ENCODE data around the gene AKR1B15.
"Not testable (repeated sequence)": the region's sequence is repeated elsewhere in the genome, so short reads cannot be mapped to it uniquely, and the experiment has no call there.

Gene AKR1B15

DNA sequence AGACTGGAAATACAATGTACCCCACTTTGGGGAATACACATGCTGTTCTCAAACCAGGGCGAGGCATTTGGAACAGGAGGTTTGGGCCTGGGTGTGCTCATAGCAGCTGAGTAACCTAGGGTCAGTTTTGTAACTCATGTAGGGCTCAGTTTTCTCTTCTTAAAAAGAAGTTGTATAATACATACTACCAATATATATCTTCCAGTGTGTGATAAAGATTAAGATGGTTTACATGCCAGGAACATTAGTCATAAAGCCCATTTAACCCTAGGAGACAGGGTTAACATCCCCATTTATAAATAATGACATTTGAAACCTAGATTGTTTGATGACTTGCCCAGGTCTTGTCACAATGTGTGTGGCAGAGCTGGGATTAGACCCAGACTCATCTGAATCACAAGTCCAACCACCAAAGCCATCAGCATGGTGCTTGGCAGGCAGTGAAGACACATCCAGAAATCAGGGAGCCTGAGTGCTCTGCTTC lies 15.6 kb upstream of the AKR1B15 start:
- DNase-seq = no peak

DNA sequence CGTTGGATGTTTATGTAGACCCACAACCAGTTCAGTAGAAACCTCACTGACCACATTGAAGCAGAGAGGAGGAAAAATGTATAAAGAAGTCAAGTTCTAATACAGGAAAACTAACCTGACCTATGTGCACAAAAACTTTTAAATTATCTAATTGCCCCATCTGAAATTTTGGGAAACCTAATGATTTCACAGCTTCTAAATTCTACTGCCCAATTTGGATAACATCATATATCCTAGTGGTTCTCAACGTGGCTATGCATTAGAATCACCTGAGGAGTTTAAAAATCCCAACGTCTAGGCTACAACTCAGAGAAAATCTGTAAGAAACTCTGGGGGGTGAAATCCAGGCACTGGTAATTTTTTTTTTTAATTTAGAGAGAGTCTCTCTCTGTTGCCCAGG lies 14.3 kb upstream of the AKR1B15 start:
- DNase-seq = no peak

DNA sequence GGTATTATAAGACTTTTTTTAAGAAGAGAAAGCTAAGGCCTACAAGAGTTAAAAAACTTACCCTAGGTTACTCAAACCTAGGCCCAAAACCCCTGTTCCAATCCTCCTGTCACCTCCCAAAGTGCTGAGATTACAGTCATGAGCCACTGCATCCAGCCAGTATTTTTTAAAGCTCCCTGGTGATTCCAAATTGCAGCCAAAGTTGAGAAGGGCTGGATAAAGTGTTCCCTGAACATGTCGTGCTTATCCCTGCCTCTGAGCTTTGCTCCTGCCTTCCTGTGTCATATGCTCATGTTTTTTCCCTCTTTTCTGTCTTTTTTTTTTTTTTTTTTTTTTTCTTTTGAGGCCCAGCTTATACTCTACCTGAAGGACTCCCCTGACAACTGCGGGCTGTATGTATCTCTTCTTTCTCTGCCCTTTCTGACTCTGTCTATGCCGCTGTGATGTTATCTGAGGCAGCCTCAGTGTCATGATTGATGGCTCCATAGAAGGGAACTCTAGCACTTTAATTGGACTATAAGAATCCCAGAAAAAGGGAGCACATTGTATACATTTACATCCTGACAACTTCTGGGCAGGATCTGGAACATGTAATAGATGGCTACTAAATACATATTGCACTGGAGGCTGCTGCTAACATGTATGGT lies 13.5 kb upstream of the AKR1B15 start:
- DNase-seq = no peak

DNA sequence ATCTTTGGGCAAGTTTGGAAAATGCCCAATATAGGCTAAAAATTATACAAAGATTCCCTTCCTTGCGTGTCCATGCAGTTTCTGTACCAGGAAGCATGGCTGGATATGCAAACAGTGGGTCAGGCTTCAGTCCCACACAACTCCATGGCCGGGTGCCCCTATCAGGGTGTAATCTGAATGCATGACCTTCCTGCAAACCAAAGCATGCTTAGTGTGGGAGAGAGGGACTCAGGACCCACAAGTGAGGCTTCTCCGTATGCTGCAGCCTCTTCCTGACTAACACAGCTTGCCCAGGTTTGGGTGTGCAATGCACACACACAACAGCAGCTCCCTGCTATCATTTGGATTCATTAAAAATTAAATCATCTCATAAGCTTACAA lies 13.0 kb upstream of the AKR1B15 start:
- DNase-seq = no peak

DNA sequence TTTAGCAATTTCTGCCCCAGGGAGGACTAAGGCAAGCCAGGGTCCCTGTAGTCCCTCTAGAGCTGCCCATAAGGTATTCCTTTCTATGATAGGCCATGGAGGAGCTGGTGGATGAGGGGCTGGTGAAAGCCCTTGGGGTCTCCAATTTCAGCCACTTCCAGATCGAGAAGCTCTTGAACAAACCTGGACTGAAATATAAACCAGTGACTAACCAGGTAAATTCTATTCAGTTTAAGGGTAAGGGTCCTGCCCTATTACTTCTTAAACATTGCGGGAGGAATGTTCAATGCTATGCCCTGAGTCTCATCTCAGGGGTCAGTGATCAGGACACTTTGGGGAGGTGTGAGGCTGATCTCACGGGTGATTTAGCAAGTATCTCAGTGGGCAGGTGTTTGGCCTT lies 12.4 kb upstream of the AKR1B15 start:
- not testable (repeated sequence) for DNase-seq

DNA sequence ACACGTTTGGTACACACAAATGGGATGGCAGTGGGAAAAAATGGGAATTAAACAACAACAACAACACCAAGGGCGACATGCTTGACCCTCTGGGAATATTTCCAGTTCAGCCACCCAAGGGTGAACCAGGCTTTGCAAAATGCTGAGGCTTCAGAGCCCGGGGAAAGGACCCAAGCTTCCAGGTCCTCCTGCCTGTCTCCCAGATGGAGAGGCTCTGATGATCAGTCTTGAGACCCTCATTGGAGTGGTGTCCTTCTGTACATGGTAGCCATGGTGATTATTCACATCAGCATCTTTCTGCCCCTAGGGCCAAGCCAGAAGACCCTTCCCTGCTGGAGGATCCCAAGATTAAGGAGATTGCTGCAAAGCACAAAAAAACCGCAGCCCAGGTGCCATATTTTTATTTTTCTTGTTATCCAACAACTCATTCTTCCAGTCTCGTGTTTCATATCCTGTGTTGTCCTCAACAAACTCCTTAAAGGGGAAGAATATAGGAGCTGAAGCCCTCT lies 11.6 kb upstream of the AKR1B15 start:
- not testable (repeated sequence) for DNase-seq

DNA sequence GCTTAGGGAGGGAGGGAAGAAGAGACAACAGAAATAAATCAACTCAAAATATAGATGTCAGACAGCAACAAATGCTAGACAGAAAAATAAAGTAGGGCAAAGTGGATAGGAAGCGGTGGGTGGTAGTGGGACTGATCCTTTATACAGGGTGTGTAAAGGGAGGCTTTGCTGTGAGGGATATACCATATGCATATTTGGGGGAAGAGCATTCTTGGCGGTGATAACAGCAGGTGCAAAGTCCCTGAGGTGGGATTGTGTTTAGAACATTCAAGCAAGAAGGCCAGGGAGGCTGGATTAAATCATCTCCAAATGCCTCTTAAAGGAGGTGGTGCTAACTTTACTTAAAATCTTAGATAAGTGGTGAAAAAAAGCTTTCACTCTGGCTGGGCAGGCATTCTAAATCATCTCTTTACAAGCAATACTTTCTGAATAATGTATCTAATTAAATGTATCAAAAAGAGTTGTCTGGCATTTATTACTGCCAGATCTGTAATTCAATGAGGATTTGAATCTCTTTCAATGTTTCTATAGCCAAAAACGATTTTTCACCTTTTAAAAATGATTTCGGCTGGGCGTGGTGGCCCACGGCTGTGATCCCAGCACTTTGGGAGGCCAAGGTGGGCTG lies 9.4 kb upstream of the AKR1B15 start:
- DNase-seq = no peak

DNA sequence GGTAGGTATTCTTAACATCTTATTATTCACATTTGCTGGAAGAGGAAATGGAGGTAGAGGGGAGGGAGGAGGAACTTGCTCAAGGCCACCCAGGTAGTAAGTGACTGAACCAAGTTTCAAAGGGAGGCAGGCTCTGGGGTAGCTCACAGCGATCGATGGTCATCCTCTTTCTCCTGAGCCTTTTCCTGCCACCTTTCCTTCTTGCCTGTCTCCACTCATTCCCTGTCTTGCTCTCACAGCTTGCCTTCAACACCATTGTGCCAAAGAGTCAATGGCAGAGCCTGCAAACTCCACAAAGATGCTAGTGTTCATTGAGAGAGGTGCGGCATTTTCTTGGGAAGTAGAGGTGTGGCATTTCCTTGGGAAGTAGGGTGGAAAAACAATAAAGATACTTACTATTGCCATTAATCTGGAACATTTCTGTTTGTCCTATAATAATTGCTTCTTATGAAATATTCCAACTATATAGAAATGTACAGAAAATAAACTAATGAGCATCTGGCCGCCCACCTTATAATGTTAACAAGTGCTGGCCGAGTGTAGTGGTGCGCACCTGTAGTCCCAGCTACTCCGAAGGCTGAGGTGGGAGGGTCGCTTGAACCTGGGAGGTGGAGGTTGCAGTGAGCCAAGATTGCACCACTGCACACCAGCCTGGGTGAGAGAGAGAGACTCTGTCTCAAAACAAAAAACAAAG lies 7.3 kb upstream of the AKR1B15 start:
- DNase-seq = not testable (repeated sequence)

DNA sequence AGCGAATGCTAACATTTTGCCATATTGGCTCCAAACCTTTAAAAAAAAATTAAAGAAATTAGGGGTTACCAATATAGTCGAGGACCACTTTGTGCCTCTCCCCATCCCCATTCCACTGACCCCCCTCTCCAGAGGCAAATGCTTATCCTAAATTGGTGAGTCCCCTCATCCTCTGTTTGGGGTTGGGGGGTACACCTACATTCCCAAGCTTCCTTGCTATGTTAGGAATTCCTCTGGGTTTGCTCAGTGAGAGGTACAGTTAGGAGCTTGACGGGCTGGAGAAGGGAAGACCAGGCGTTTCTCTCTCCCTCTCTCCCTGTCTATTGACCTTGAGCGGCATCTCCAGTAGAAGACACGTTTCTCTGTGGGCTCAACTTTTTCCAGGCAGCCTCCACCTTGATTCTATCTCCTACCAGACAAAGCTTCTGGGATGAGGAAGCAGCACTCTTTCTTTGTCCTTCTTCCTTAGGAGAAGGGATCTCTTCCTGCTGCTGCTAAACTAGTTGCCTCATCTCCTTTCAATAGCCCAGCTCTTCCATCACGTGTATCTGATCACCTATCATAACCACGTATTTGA lies 6.6 kb upstream of the AKR1B15 start:
- DNase-seq = no peak

DNA sequence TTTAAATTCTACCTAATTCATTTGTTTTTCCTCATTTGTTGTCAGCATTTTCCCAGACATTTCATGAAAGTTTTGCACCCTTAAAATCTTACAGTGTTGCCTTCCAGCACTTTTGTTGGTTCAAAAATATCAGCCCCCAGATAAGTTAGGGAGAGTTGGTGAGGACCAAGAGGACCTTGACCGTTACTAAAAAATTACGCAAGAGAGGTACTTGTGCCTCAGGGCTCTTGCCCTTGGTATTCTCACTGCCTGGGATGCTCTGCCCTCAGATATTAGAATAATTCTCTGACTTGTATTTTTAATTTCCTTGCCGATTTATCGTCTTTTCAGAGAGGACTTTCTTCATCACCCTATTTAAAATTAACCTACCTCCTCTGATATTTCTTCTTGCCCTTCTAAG lies 3.5 kb upstream of the AKR1B15 start:
- DNase-seq = no peak

DNA sequence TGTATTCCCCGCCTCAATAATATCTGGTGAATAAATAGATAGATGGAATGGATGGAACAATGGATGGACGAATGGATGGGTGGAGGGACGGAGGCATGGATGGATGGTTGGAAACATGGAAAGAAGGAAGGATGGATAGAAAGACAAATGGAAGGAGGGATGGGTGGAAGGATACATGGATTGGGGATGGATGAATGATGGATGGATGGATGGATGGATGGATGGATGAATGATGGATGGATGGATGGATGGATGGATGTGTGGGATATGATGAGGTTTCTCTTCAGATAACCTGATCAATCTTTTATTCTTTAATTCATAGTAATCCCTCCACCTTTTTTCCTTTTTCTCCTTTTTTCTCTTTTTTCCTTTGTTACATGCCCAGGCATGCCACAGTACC lies 3.0 kb upstream of the AKR1B15 start:
- DNase-seq = no peak

DNA sequence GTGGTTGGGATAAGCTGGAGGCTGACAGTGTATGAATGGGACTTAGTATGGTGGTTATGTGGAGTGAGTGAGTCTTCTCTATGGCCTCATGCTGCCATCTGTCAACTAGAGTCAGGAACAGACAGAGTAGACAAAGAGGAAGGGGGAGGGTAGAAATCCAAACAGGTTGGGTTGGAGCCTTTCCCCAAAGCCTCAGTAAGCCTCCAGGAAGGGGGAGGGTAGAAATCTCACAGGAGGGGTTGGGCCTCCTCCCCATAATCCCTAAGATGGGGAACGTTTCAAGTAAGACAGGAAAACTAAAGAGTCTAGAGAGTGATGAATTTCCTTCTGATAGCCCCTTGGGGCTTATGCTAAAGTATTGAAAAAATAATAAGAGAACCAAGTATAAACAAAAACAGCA lies 2.0 kb upstream of the AKR1B15 start:
- no peak for DNase-seq

DNA sequence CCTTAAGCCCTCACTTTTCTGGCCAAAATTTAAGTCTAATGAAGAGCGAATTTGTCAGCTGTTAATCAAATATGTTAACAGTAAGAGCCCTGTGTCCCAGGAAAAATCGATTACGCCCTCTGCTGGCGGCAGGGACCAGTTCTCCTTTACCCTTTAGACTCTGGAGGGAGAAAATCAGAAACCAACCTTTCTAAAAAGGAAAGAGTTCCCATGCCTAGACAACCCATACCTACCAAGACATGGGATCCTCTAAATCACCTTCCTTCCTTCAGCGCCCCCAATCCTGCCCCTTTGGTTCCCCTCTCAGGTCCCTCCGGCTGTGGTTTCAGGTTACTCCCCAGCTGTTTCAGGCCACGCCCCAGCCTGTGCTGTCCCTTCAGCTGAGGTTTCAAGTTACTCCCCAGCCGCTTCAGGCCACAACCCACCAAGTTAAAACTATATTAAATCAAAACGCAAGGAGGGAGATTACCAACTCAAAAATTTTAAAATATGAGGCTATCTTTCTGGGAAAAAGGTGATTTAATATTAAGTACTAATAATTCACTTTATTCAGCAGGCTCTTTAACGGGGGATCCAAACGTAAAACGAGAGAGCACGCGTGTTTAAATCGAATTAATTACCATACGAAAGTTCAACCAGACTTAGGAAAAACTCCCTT lies 1.4 kb upstream of the AKR1B15 start:
- DNase-seq = no peak

DNA sequence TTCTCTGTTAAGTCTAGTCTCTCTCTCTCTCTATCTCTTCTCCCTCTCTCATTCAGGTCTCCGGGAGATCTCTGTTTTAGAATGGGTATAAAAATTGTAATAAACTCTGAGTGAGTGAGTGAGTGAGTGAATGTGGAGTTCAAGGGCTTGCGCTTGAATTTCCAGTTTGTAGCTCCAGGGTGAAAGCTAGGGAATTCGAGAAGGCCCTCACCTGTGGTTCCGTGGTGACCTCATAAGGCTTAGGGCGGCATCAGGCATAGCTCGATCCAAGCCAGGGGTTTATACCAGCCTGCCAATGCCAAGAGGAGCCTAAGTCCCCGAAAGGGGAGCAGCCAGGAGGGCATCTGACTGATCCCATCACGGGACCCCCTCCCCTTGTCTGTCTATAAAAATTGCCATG lies 456 bp downstream of the AKR1B15 start:
- DNase-seq = no peak

DNA sequence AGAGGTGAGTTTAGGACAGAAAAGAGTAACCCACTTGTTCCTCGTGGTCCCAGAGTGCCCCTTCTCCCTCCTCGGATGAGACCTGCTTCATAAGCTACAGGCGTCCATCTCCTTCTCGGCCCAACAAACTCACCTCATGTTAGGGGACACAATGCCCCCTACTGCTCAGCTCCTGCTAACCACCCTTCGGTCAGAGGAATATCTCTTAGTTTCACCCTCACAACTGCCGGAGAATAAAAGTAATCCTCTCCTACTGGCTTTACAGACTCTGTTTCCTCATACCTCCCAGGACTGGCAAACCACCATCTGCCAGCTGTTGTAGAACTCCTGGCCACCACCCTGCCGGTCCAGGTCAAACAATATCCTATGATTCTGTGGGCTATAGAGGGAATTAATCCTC lies 3.2 kb downstream of the AKR1B15 start:
- DNase-seq = no peak

DNA sequence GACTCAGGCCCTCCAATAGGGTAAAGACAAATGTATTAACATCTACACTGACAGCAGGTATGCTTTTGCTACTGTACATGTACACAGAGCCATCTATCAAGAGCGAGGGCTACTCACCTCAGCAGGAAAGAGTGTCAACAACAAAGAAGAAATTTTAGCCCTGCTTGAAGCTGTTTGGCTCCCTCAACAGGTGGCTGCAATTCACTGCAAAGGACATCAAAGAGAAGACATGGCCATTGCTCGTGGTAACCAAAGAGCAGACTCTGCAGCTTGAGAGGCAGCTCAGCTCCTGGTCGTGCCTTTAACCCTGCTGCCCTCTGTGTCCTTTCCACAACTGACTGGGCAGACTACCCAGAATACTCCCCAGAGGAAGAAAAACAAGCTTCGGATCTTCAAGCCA lies 5.1 kb downstream of the AKR1B15 start:
- DNase-seq = no peak

DNA sequence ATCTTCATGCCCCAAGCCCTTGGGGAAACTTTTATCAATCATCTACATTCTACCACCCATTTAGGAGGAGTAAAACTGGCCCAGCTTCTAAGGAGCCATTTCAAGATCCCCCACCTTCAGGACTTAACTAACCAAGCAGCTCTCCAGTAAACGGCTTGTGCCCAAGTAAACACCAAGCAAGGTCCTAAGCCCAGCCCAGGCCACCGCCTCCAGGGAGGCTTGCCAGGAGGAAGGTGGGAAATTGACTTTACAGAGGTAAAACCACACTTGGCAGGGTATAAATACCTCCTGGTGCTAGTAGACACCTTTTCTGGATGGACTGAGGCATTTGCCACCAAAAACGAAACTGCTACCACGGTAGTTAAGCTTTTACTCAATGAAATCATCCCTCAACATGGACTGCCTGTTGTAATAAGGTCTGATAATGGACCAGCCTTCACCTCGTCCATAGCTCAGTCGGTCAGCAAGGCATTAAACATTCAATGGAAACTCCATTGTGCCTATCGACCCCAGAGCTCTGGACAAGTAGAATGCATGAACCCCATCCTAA lies 5.6 kb downstream of the AKR1B15 start:
- no peak for DNase-seq

DNA sequence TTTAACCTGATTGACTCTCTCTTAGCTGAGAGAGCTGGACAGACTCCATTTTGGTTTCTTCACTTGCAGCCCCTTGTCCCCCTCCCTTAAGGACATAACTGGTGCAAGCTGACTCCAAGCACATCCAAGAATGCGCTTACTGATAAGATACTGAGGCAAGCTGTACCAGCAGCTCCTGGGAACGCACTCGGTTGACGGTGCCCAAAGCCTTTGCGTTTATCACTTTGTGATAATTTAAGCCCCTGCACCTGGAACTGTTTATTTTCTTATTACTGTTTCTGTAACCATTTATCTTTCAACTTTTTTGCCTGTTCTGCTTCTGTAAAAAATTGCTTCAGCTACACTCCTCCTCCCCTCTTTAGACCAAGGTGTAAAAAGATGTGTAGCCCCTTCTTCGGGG lies 8.5 kb downstream of the AKR1B15 start:
- no peak for DNase-seq

DNA sequence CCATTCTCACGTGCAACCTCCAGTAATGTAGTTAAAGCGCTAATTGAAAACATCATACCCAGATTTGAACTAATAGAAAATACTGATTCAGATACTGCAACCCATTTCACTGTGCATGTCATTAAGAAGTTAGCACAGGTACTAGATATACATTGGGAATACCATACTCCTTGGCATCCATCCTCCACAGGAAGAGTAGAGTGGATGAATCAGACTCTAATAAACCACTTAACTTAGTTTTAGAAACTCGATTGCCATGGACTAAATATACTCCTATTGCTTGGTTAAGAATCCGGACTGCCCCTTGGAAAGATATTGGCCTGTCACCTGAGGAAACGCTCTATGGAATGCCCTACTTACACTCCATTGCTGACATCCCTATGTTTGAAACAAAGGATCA lies 9.5 kb downstream of the AKR1B15 start:
- no peak for DNase-seq

DNA sequence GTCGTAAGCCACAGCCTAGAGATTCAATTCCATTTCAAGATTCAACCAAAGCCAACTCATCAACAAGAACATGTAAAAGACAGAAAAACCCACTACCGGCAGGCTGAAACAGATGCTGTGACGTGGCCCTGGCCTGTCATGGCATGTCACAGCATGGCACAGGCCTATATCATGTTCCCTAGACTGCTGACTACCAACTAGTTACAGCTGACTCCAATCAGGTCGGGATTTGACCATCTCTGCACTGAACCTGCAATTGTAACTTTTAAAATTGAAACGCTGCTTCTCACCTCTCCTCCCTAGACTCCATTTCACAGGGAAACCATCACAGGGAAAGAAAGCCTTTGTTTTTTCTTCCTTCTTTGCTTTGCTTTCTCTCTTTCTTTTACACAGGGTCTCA lies 12.7 kb downstream of the AKR1B15 start:
- not testable (repeated sequence) for DNase-seq

DNA sequence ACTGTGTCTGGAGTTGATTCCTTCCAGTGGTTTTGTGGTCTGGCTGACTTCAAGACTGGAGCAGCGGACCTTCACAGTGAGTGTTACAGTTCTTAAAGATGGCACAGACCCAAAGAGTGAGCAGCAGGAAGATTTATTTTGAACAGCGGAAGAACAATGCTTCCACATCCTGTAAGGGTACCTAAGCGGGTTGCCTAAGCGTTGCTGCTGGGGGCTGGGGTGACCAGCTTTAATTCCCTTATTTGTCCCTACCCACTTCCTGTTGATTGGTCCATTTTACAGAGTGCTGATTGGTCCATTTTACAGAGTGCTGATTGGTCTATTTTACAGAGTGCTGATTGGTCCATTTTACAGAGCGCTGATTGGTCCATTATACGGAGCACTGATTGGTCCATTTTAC lies 13.2 kb downstream of the AKR1B15 start:
- DNase-seq = no peak

DNA sequence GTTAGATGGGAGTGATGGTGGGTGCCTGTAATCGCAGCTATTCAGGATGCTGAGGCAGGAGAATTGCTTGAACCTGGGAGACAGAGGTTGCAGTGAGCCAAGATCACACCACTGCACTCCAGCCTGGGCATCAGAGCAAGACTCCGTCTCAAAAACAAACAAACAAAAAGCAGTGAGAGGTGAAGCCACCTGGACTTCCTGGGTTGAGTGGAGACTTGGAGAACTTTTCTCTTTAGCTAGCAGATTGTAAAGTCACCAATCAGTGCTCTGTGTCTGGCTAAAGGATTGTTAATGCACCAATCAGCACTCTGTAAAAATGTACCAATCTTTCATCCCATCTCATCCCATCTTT lies 14.5 kb downstream of the AKR1B15 start:
- DNase-seq = not testable (repeated sequence)

DNA sequence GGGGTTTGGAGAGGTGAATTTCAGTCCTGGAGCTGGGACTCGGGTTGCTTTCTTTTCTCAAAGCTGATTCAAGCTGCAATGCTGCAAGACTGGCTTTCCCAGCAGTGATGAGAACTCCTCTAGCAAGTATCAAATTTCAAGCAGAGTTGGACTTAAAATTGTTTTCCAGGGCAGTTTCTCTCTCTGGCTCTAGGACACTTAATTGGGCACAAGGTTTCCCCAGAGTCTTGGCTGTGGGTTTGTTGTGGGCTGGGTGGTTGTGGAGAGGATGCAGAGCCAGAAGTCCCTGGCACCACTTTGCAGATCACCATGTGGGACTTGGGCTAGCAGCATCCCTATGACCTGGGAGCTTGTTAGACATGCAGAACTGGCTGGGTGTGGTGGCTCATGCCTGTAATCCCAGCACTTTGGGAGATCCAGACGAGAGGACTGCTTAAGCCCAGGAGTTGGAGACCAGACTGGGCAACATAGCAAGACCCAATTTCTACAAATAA lies 16.8 kb downstream of the AKR1B15 start:
- DNase-seq = no peak
